GM12878 (cell line): Measurements from ENCODE around the gene LRRC26. TPM values are rescaled to one million over a fixed set of nuclear protein-coding genes. Genes with fewer than 3 reads are reported as not detected.

ENCODE experiments used
- ATAC-seq: fragments of 200-7000 bp; cut with Tn5 transposase; 3 replicates; pipeline ENCODE4 v1.9.1; 2020; ENCODE audit warnings: mild to moderate bottlenecking, moderate library complexity
- BruUV-seq: library from RNA; stranded (reverse); fragments of 400-500 nt; replicated peaks from 2 replicates; lab custom pipeline; 2021; lab: Mats Ljungman, UMichigan
- CTCF ChIA-PET: fragments of 300-600 bp; sonication (Branson Sonifier 250); formaldehyde crosslinking; extraction: SDS; loops from one replicate; lab custom pipeline; 2021; ENCODE audit warnings: inconsistent platforms; lab: Yijun Ruan, JAX
- POLR2A ChIA-PET: fragments of 350-600 bp; formaldehyde crosslinking; extraction: SDS; loops from one replicate; lab custom pipeline; 2021; ENCODE audit warnings: inconsistent platforms; lab: Charles Lee
- RAD21 ChIA-PET: fragments of 300-600 bp; sonication (Branson Sonifier 250); formaldehyde crosslinking; loops from one replicate; lab custom pipeline; 2023; ENCODE audit warnings: antibody characterized with exemption; ENCODE audit not compliant: unreplicated experiment; lab: Charles Lee
- SMC1A ChIA-PET: fragments of 300-600 bp; sonication (Branson Sonifier 250); formaldehyde crosslinking; loops from one replicate; lab custom pipeline; 2023; ENCODE audit not compliant: unreplicated experiment, uncharacterized antibody; lab: Charles Lee
- DNase-seq: peaks from one replicate; pipeline ENCODE4 v3.0.0-alpha.2; 2011; ENCODE audit warnings: low read depth, low spot score
- FAIRE-seq: peaks from 3 replicates; lab custom pipeline; 2011; peaks lifted over from hg19 to GRCh38; lab: Jason Lieb, UNC
- H2AFZ ChIP-seq: 2 replicates; pipeline ENCODE4 v1.6.0; 2011; ENCODE audit warnings: low read depth, low read length, control low read depth; ENCODE audit not compliant: control insufficient read depth
- H3K27ac ChIP-seq: 2 replicates; pipeline ENCODE4 v1.5.1; 2011; ENCODE audit warnings: control low read depth; ENCODE audit not compliant: control insufficient read depth, insufficient read depth
- H3K27me3 ChIP-seq, 2 experiments: replicated peaks in 1 of 2; 2 replicates each; pipeline versions ENCODE4 v1.6.0 to v1.6.1; 2011; ENCODE audit warnings: low read length in 1 of 2; ENCODE audit not compliant: control insufficient read depth in 2 of 2, insufficient read depth in 2 of 2
- H3K36me3 ChIP-seq, 2 experiments: 2 replicates each; pipeline ENCODE4 v1.5.1; 2011; ENCODE audit warnings: low read length in 1 of 2; ENCODE audit not compliant: control insufficient read depth in 2 of 2, insufficient read depth in 2 of 2
- H3K4me1 ChIP-seq: 2 replicates; pipeline ENCODE4 v1.6.1; 2011; ENCODE audit warnings: mild to moderate bottlenecking, low read length, moderate library complexity, mixed read lengths; ENCODE audit not compliant: control insufficient read depth, insufficient read depth
- H3K4me2 ChIP-seq: 2 replicates; pipeline ENCODE4 v1.6.0; 2011; ENCODE audit warnings: control low read depth; ENCODE audit not compliant: control insufficient read depth, insufficient read depth
- H3K4me3 ChIP-seq: fragments of 200-600 bp; sonication (generic); 2 replicates; pipeline ENCODE4 v1.5.1; 2016
- H3K79me2 ChIP-seq: 2 replicates; pipeline ENCODE4 v1.6.0; 2011; ENCODE audit warnings: low read length; ENCODE audit not compliant: control insufficient read depth, insufficient read depth
- H3K9ac ChIP-seq: 2 replicates; pipeline ENCODE4 v1.8.0; 2011; ENCODE audit warnings: low read length, control low read depth, mixed read lengths; ENCODE audit not compliant: control insufficient read depth, insufficient read depth
- H3K9me3 ChIP-seq: replicated peaks from 3 replicates; pipeline ENCODE4 v1.5.1; 2011; ENCODE audit warnings: mild to moderate bottlenecking, low read length; ENCODE audit not compliant: control insufficient read depth, insufficient read depth
- H4K20me1 ChIP-seq: 2 replicates; pipeline ENCODE4 v1.6.0; 2011; ENCODE audit not compliant: control insufficient read depth, insufficient read depth
- CBX5 ChIP-seq: sonication (generic); IDR thresholded peaks from 2 replicates; pipeline ENCODE4 v1.6.1; 2016; ENCODE audit warnings: low read depth, moderate library complexity, mild to moderate bottlenecking, inconsistent platforms
- CHD2 ChIP-seq: IDR thresholded peaks from 2 replicates; pipeline ENCODE4 v1.6.1; 2011; ENCODE audit warnings: low read depth, low read length, improper control_type of control experiment, borderline replicate concordance
- CREM ChIP-seq: IDR thresholded peaks from 2 replicates; pipeline ENCODE4 v1.6.1; 2014; ENCODE audit warnings: antibody characterized with exemption, low read depth
- E2F8 ChIP-seq: fragments of 450-650 bp; IDR thresholded peaks from 2 replicates; pipeline ENCODE4 v1.6.1; 2018; ENCODE audit warnings: mild to moderate bottlenecking, low read depth, moderate library complexity; ENCODE audit not compliant: partially characterized antibody
- FOXK2 ChIP-seq: fragments of 450-650 bp; IDR thresholded peaks from 2 replicates; pipeline ENCODE4 v1.6.1; 2017; ENCODE audit warnings: mild to moderate bottlenecking, moderate library complexity
- HCFC1 ChIP-seq: fragments of 150-350 bp; IDR thresholded peaks from 2 replicates; pipeline ENCODE4 v1.6.1; 2014; ENCODE audit warnings: low read length
- IKZF2 ChIP-seq, 2 experiments: fragments of 450-650 bp; IDR thresholded peaks; 2 replicates each; pipeline ENCODE4 v1.6.1; 2017; ENCODE audit warnings: mild to moderate bottlenecking in 2 of 2, moderate library complexity in 2 of 2
- MXI1 ChIP-seq: fragments of 150-350 bp; IDR thresholded peaks from 2 replicates; pipeline ENCODE4 v1.6.1; 2011; ENCODE audit warnings: low read depth, mild to moderate bottlenecking, inconsistent platforms, low read length, improper control_type of control experiment
- NR2F1 ChIP-seq: fragments of 450-650 bp; conservative IDR thresholded peaks from 2 replicates; pipeline ENCODE4 v1.6.1; 2017; ENCODE audit warnings: mild to moderate bottlenecking
- SMARCA5 ChIP-seq: fragments of 450-650 bp; IDR thresholded peaks from 2 replicates; pipeline ENCODE4 v1.6.1; 2017; ENCODE audit warnings: mild to moderate bottlenecking
- SUZ12 ChIP-seq: fragments of 200-600 bp; sonication (generic); IDR thresholded peaks from one replicate; pipeline ENCODE4 v1.6.1; 2018; ENCODE audit warnings: antibody characterized with exemption, mild to moderate bottlenecking; ENCODE audit not compliant: unreplicated experiment
- ZBTB33 ChIP-seq: fragments of 450-650 bp; IDR thresholded peaks from 2 replicates; pipeline ENCODE4 v1.6.1; 2017; ENCODE audit warnings: mild to moderate bottlenecking
- ZNF207 ChIP-seq: fragments of 450-650 bp; IDR thresholded peaks from 2 replicates; pipeline ENCODE4 v1.6.1; 2014; ENCODE audit warnings: antibody characterized with exemption, mild to moderate bottlenecking, borderline replicate concordance
- WGBS: methylation state at CpG from one replicate; pipeline ENCODE4 v1.1.6; 2016; ENCODE audit warnings: low lambda C conversion rate; ENCODE audit not compliant: insufficient replicate concordance, insufficient coverage; ENCODE audit errors: missing lambda C conversion rate; 5-methylcytosine and 5-hydroxymethylcytosine counted together
- in situ Hi-C: fragments of 300-500 bp; cut with MboI; formaldehyde crosslinking; loops from 9 replicates; pipeline ENCODE4 v1.14.3; 2018; ENCODE audit warnings: mixed read lengths
- intact Hi-C: fragments of 100-400 bp; cut with micrococcal nuclease; formaldehyde crosslinking; loops from one replicate; pipeline ENCODE4 v1.14.2; 2022; ENCODE audit not compliant: unreplicated experiment
- polyA plus RNA-seq, 11 experiments: library from polyadenylated mRNA; depleted of rRNA in 4 of 11; unstranded in 6 of 11; stranded (reverse) in 5 of 11; fragments of >200 nt; fragmentation: Nextera tagmentation in 4 of 11; fragmentation: Illumina TruSeq in 1 of 11; extraction: Ambion mirVana in 4 of 11; extraction: Trizol in 1 of 11; gene quantifications; 1 replicate in 1 of 11; 2 replicates in 10 of 11; pipeline versions ENCODE4 v1.2.1 to v1.2.3, GENCODE V29; 2011 to 2016; ENCODE audit warnings: inconsistent platforms in 2 of 11, missing spikeins in 2 of 11, low read depth in 1 of 11
- total RNA-seq, 4 experiments: library from RNA; depleted of rRNA in 3 of 4; stranded (reverse); fragments of >200 nt in 3 of 4; fragmentation: Illumina TruSeq in 1 of 4; extraction: Trizol in 1 of 4; gene quantifications; 2 replicates each; pipeline versions ENCODE4 v1.2.1 to v1.2.3, GENCODE V29; 2013 to 2021

LRRC26 gene
- total and polyA plus RNA-seq, 10 of the 15 experiments (the other 5 are each of a cell fraction or from before 2014, with no cell fraction given): 0.29 to 0.91 (median 0.64) TPM; not detected in 5

GRCh38 chr9:137127301-137128157, 42.3 kb downstream of the LRRC26 start:
- ATAC-seq (peak; percentile 9; the same call in 2 of the 3 replicates), DNase-seq (no peak), FAIRE-seq (no peak)
- peak; percentile 13; the same call in 1 of the 2 replicates for TF ChIP-seq CHD2
- TF ChIP-seq SMARCA5: no peak
- no peak for TF ChIP-seq ZBTB33
- peak; percentile 60 to 69 for TF ChIP-seq IKZF2 (IDR thresholded peaks at IDR 0.05)
- TF ChIP-seq E2F8: peak; percentile 98
- no peak for TF ChIP-seq ZNF207
- TF ChIP-seq MXI1: 0 out of 2 replicates have a peak, but pooled peaks have one; percentile 39
- no peak for TF ChIP-seq HCFC1
- no peak for TF ChIP-seq FOXK2
- TF ChIP-seq CBX5: no peak
- TF ChIP-seq SUZ12: no peak
- TF ChIP-seq NR2F1: no peak
- TF ChIP-seq CREM: no peak

More at GRCh38 chr9:137127301-137128157, 42.3 kb downstream of the LRRC26 start:
- in situ Hi-C loops: no loop called here
- H3K4me1 ChIP-seq: peaks cover 28% of the 10 kb centered on the region
- no peaks in the 10 kb centered on the region for H3K36me3 ChIP-seq
- RAD21 ChIA-PET: interaction anchor here (0.7 to 2.6 kb wide), 11 partner anchors 23 to 111 kb away, joined by 3 to 29 read pairs (median 4); partner anchors contain the start of genes RNF208 and RNF224
- TSS peak; percentile 84 for BruUV-seq
- H3K9ac ChIP-seq: peak overlapping the region; percentile 85
- POLR2A ChIA-PET: interaction anchor here (0.6 to 7.7 kb wide), 18 partner anchors 12 to 346 kb away, joined by 3 to 166 read pairs (median 6); partner anchors contain the start of genes ANAPC2, LRRC26, MAN1B1 and RNF208
- SMC1A ChIA-PET: interaction anchor here (0.7 to 2.3 kb wide), 6 partner anchors 9 to 109 kb away, joined by 3 to 19 read pairs (median 4); partner anchors contain the start of genes MAN1B1 and RNF224
- peak overlapping the region; percentile 65 for H2AFZ ChIP-seq
- CTCF ChIA-PET: interaction anchor here (0.6 to 4.7 kb wide), 9 partner anchors 9 to 109 kb away, joined by 3 to 20 read pairs (median 4); partner anchors contain the start of genes CYSRT1 and TPRN
- H3K4me3 ChIP-seq: peak overlapping the region; percentile 72
- peak overlapping the region; percentile 82 for H3K27ac ChIP-seq
- H3K27me3 ChIP-seq: no peaks in the 10 kb centered on the region
- no peaks in the 10 kb centered on the region for H3K9me3 ChIP-seq
- under 1% methylated on average over 22 of the region's 24 CpGs for WGBS
- H3K79me2 ChIP-seq: peaks cover 35% of the 10 kb centered on the region
- H4K20me1 ChIP-seq: no peaks in the 10 kb centered on the region
- H3K4me2 ChIP-seq: peak overlapping the region; percentile 91
- intact Hi-C loops: loop anchor here (5.0 kb wide), 1 partner anchor 60 kb away; the partner anchor contains the start of genes ANAPC2 and SSNA1
